Tibial artery (tissue), 4 donors: ENCODE data around the gene TCEA3.

Source experiments
- DNase-seq, 2 donors: peaks; one replicate each; pipeline ENCODE4 v3.0.0-alpha.2; 2019
- H3K27ac ChIP-seq, 2 donors: fragments of 200-600 bp; sonication (generic) in 1 of 2; 1 replicate in 1 of 2; 2 replicates in 1 of 2; pipeline ENCODE4 v1.5.1; 2018 to 2019; ENCODE audit warnings: mild to moderate bottlenecking in 1 of 2
- H3K27me3 ChIP-seq, 2 donors: fragments of 200-600 bp; sonication (generic) in 1 of 2; one replicate each; pipeline versions ENCODE4 v1.5.1 to v1.6.0; 2016 to 2019
- H3K36me3 ChIP-seq, 3 donors: fragments of 200-600 bp; sonication (generic) in 2 of 3; one replicate each; pipeline ENCODE4 v1.5.1; 2016 to 2019; ENCODE audit warnings: mild to moderate bottlenecking in 2 of 3
- H3K4me1 ChIP-seq, 4 donors: fragments of 200-600 bp; sonication (generic) in 2 of 4; 1 replicate in 3 of 4; 2 replicates in 1 of 4; pipeline ENCODE4 v1.5.1; 2016 to 2019
- H3K4me3 ChIP-seq, 2 donors: fragments of 200-600 bp; sonication (generic) in 1 of 2; 1 replicate in 1 of 2; 2 replicates in 1 of 2; pipeline ENCODE4 v1.5.1; 2018 to 2019; ENCODE audit warnings: mild to moderate bottlenecking in 2 of 2
- H3K9me3 ChIP-seq, 3 donors: fragments of 200-600 bp; sonication (generic) in 1 of 3; one replicate each; pipeline ENCODE4 v1.5.1; 2016 to 2019
- CTCF ChIP-seq, 2 experiments: fragments of 200-600 bp in 1 of 2; fragments of 450-650 bp in 1 of 2; IDR thresholded peaks; one replicate each; pipeline ENCODE4 v1.5.1; 2017 to 2019; ENCODE audit warnings: antibody characterized with exemption in 2 of 2, mild to moderate bottlenecking in 1 of 2, moderate library complexity in 1 of 2
- intact Hi-C: fragments of 100-400 bp; cut with DNase I; formaldehyde crosslinking; loops from one replicate; pipeline ENCODE4 v1.15.0; 2023; ENCODE audit warnings: low total_unique reads

Gene TCEA3

GRCh38 chr1:23366146-23366545, 58.4 kb downstream of the TCEA3 start:
- Histone ChIP-seq H3K27ac (no peak overlapping the region), H3K4me1 (peaks cover 0 to 36% (median 31%) of the 10 kb centered on the region in 4 donors), H3K9me3 (peaks cover 10 to 39% (median 28%) of the 10 kb centered on the region in 3 donors), H3K36me3 (peaks cover 46 to 56% (median 54%) of the 10 kb centered on the region in 3 donors), H3K4me3 (no peak overlapping the region), H3K27me3 (no peaks in the 10 kb centered on the region)
- DNase-seq: no peak
- intact Hi-C loops: loop anchor here (1.0 to 10.0 kb wide), 2 partner anchors 39 to 169 kb away; partner anchors contain the start of gene E2F2
- TF ChIP-seq CTCF (IDR thresholded peaks at IDR 0.05): no peak

GRCh38 chr1:23362218-23362713, 62.3 kb downstream of the TCEA3 start:
- H3K36me3 ChIP-seq: peaks cover 63 to 84% (median 78%) of the 10 kb centered on the region in 3 donors
- H3K9me3 ChIP-seq: peaks cover 10 to 59% (median 32%) of the 10 kb centered on the region in 3 donors
- H3K4me3 ChIP-seq: no peak overlapping the region
- H3K27ac ChIP-seq: no peak overlapping the region
- no peaks in the 10 kb centered on the region for H3K27me3 ChIP-seq
- H3K4me1 ChIP-seq: peaks cover 0 to 33% (median 11%) of the 10 kb centered on the region in 4 donors
- no peak for TF ChIP-seq CTCF (IDR thresholded peaks at IDR 0.05)
- no peak for DNase-seq
- intact Hi-C loops: loop anchor here (10.0 kb wide), 1 partner anchor 173 kb away; the partner anchor contains the start of gene E2F2

GRCh38 chr1:23358310-23358875, 66.2 kb downstream of the TCEA3 start:
- H3K36me3 ChIP-seq: peaks cover 40 to 50% (median 47%) of the 10 kb centered on the region in 3 donors
- H3K27ac ChIP-seq: no peak overlapping the region
- no peak for DNase-seq

GRCh38 chr1:23357138-23357908, 67.2 kb downstream of the TCEA3 start:
- TF ChIP-seq CTCF (IDR thresholded peaks at IDR 0.05): no peak
- DNase-seq: no peak
- H3K4me3 ChIP-seq: no peak overlapping the region
- H3K27me3 ChIP-seq: no peaks in the 10 kb centered on the region
- peaks cover 0 to 21% (median 1%) of the 10 kb centered on the region in 4 donors for H3K4me1 ChIP-seq
- intact Hi-C loops: no loop called here
- peaks cover 4 to 31% (median 15%) of the 10 kb centered on the region in 3 donors for H3K9me3 ChIP-seq
- peaks cover 29 to 40% (median 36%) of the 10 kb centered on the region in 3 donors for H3K36me3 ChIP-seq
- H3K27ac ChIP-seq: no peak overlapping the region

More at GRCh38 chr1:23358310-23358875, 66.2 kb downstream of the TCEA3 start:
- intact Hi-C loops: no loop called here
- Histone ChIP-seq H3K27me3 (no peaks in the 10 kb centered on the region), H3K4me1 (peaks cover 0 to 21% (median 1%) of the 10 kb centered on the region in 4 donors), H3K4me3 (no peak overlapping the region), H3K9me3 (peaks cover 10 to 42% (median 26%) of the 10 kb centered on the region in 3 donors)
- TF ChIP-seq CTCF (IDR thresholded peaks at IDR 0.05): no peak

GRCh38 chr1:23356471-23357137, 67.9 kb downstream of the TCEA3 start:
- no peaks in the 10 kb centered on the region for H3K27me3 ChIP-seq
- H3K36me3 ChIP-seq: peaks cover 22 to 32% (median 29%) of the 10 kb centered on the region in 3 donors
- no peak for DNase-seq
- intact Hi-C loops: no loop called here
- peaks cover 0 to 21% (median 1%) of the 10 kb centered on the region in 4 donors for H3K4me1 ChIP-seq
- no peak for TF ChIP-seq CTCF (IDR thresholded peaks at IDR 0.05)
- no peak overlapping the region for H3K4me3 ChIP-seq
- H3K27ac ChIP-seq: no peak overlapping the region
- peaks cover 0 to 24% (median 8%) of the 10 kb centered on the region in 3 donors for H3K9me3 ChIP-seq
